ENCODE results near the gene RPL22.

DNA sequence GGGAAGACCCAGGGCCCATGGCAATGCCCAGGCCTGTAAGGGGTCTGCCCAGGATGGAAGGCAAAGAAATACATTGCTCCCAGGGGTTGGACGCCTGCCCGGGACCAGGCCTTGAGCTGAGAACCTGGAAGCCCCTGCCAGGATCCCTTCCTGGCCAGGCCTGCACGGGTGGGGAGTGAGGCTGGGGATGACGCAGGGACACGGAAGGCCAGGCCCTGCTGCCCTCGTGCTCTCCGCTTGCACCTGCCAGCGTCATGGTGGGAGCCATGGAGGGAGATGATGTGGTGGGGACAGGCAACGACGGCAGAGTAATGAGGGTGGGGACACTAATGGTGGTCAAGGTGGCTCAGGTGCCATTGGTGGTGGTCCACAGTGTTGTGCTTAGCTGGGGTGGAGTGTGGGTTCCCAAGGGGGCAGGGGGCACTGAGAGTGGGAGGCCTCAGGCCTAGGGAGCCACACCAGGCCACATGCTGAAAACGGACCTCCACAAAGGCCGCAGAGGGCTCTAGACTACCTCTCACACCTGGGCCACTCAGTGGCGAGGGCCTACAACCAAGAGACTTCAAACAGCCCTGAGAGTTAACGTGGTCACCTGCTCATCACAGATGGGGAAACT is 48.9 kb upstream of the RPL22 start:
- TF ChIP-seq YY1 (IDR thresholded peaks at IDR 0.05; ENCODE audit: insufficient read depth, insufficient read length) (no peak), ZNF274 (IDR thresholded peaks at IDR 0.05; ENCODE audit: low read depth, low read length) (no peak), SUZ12 (IDR thresholded peaks at IDR 0.05; ENCODE audit: extremely low read depth, insufficient read depth, insufficient read length) (no peak)
